ENCODE data around the gene MTERF1.
"Not testable (repeated sequence)": the region's sequence is repeated elsewhere in the genome, so short reads cannot be mapped to it uniquely, and the experiment has no call there.

MTERF1 gene

GRCh38 chr7:91892099-91892705, 11.7 kb upstream of the MTERF1 start:
- no peak overlapping the region for H2AFZ ChIP-seq (ENCODE audit: low read length)
- no peaks in the 10 kb centered on the region for H3K79me2 ChIP-seq (ENCODE audit: low read length)
- no peak overlapping the region for H3K4me2 ChIP-seq (ENCODE audit: low read depth, low read length)
- no peaks in the 10 kb centered on the region for H3K27me3 ChIP-seq (replicated peaks; ENCODE audit: insufficient read depth, low read length)
- DNase-seq, result no peak
- no peaks in the 10 kb centered on the region for H3K36me3 ChIP-seq (replicated peaks; ENCODE audit: insufficient read depth, low read length)
- H3K9ac ChIP-seq (ENCODE audit: low read length), result no peak overlapping the region
- H3K4me3 ChIP-seq (ENCODE audit: low read length), result no peak overlapping the region
- H3K27ac ChIP-seq (ENCODE audit: low read length), result no peak overlapping the region
- H3K9me2 ChIP-seq (replicated peaks; ENCODE audit: insufficient read depth, low read length), result no peaks in the 10 kb centered on the region
- H4K20me1 ChIP-seq (ENCODE audit: insufficient read depth, low read length), result no peaks in the 10 kb centered on the region
- TF ChIP-seq EZH2 (optimal IDR thresholded peaks at IDR 0.05; ENCODE audit: low read depth, low read length) (no peak), CTCF (IDR thresholded peaks at IDR 0.05; ENCODE audit: low read length) (no peak), EZH2phosphoT487 (IDR thresholded peaks at IDR 0.05; ENCODE audit: low read length) (no peak)
- H3K4me1 ChIP-seq (ENCODE audit: low read length), result no peaks in the 10 kb centered on the region
- no peaks in the 10 kb centered on the region for H3K9me3 ChIP-seq (replicated peaks; ENCODE audit: insufficient read depth, low read length)
- no peaks in the 10 kb centered on the region for H3F3A ChIP-seq (ENCODE audit: insufficient read depth, low read length)

GRCh38 chr7:91888271-91889175, 8.0 kb upstream of the MTERF1 start:
- H3K9ac ChIP-seq (ENCODE audit: low read length); H3K27me3 ChIP-seq (replicated peaks; ENCODE audit: insufficient read depth, low read length); H3K4me2 ChIP-seq (ENCODE audit: low read depth, low read length); H2AFZ ChIP-seq (ENCODE audit: low read length); H3K4me1 ChIP-seq (ENCODE audit: low read length); H4K20me1 ChIP-seq (ENCODE audit: insufficient read depth, low read length); DNase-seq; H3K36me3 ChIP-seq (replicated peaks; ENCODE audit: insufficient read depth, low read length); H3K79me2 ChIP-seq (ENCODE audit: low read length); H3K9me2 ChIP-seq (replicated peaks; ENCODE audit: insufficient read depth, low read length); H3K9me3 ChIP-seq (replicated peaks; ENCODE audit: insufficient read depth, low read length); H3K27ac ChIP-seq (ENCODE audit: low read length); H3K4me3 ChIP-seq (ENCODE audit: low read length); H3F3A ChIP-seq (ENCODE audit: insufficient read depth, low read length): not testable (repeated sequence)

DNA sequence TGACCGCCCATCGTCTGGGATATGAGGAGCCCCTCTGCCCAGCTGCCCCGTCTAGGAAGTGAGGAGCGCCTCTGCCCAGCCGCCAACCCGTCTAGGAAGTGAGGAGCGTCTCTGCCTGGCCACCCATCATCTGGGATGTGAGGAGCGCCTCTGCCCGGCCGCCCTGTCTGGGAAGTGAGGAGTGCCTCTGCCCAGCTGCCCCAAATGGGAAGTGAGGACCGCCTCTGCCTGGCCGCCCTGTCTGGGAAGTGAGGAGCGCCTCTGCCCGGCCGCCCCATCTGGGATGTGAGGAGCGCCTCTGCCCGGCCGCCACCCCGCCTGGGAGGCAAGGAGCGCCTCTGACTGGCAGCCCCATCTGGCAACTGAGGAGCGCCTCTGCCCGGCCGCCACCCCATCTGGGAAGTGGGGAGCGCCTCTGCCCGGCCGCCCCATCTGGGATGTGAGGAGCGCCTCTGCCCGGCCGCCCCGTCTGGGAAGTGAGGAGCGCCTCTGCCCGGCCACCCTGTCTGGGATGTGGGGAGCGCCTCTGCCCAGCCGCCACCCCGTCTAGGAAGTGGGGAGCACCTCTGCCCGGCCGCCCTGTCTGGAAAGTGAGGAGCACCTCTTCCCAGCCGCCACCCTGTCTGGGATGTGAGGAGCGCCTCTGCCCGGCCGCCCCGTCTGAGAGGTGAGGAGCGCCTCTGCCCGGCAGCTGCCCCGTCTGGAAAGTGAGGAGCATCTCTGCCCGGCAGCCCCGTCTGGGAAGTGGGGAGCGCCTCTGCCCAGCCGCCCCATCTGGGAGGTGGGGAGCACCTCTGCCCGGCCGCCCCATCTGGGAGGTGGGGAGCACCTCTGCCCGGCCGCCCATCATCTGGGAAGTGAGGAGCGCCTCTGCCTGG, 7.1 kb upstream of the MTERF1 start:
- not testable (repeated sequence) for DNase-seq; H2AFZ ChIP-seq (ENCODE audit: low read length); H3K27me3 ChIP-seq (replicated peaks; ENCODE audit: insufficient read depth, low read length); H3K9me3 ChIP-seq (replicated peaks; ENCODE audit: insufficient read depth, low read length); H3K4me2 ChIP-seq (ENCODE audit: low read depth, low read length); H3K27ac ChIP-seq (ENCODE audit: low read length); H3K9ac ChIP-seq (ENCODE audit: low read length); H4K20me1 ChIP-seq (ENCODE audit: insufficient read depth, low read length); H3K4me1 ChIP-seq (ENCODE audit: low read length); H3K4me3 ChIP-seq (ENCODE audit: low read length); H3K9me2 ChIP-seq (replicated peaks; ENCODE audit: insufficient read depth, low read length); H3K79me2 ChIP-seq (ENCODE audit: low read length); H3F3A ChIP-seq (ENCODE audit: insufficient read depth, low read length); H3K36me3 ChIP-seq (replicated peaks; ENCODE audit: insufficient read depth, low read length)

GRCh38 chr7:91883676-91884362, 3.3 kb upstream of the MTERF1 start:
- Histone ChIP-seq H3K4me2 (ENCODE audit: low read depth, low read length) (no peak overlapping the region), H3F3A (ENCODE audit: insufficient read depth, low read length) (no peaks in the 10 kb centered on the region), H3K27ac (ENCODE audit: low read length) (no peak overlapping the region), H4K20me1 (ENCODE audit: insufficient read depth, low read length) (no peaks in the 10 kb centered on the region), H3K36me3 (replicated peaks; ENCODE audit: insufficient read depth, low read length) (no peaks in the 10 kb centered on the region), H3K9ac (ENCODE audit: low read length) (no peak overlapping the region), H2AFZ (ENCODE audit: low read length) (no peak overlapping the region), H3K9me2 (replicated peaks; ENCODE audit: insufficient read depth, low read length) (no peaks in the 10 kb centered on the region), H3K4me1 (ENCODE audit: low read length) (peaks cover 8% of the 10 kb centered on the region), H3K4me3 (ENCODE audit: low read length) (no peak overlapping the region), H3K27me3 (replicated peaks; ENCODE audit: insufficient read depth, low read length) (no peaks in the 10 kb centered on the region), H3K79me2 (ENCODE audit: low read length) (peaks cover 16% of the 10 kb centered on the region), H3K9me3 (replicated peaks; ENCODE audit: insufficient read depth, low read length) (no peaks in the 10 kb centered on the region)
- TF ChIP-seq EZH2 (optimal IDR thresholded peaks at IDR 0.05; ENCODE audit: low read depth, low read length), result no peak
- TF ChIP-seq CTCF (IDR thresholded peaks at IDR 0.05; ENCODE audit: low read length), result no peak
- DNase-seq, result no peak

All from MM.1S (cell line).